DND-41 (cell line): ENCODE results near the gene ARL4A.

Experiments
- EZH2 ChIP-seq: IDR thresholded peaks from 3 replicates; pipeline ENCODE4 v1.6.1; 2012; ENCODE audit warnings: borderline replicate concordance, low read depth, mild to moderate bottlenecking, moderate library complexity, low read length, inconsistent platforms; ENCODE audit not compliant: severe bottlenecking
- TF ChIP-seq, protein P1 (sequence below): IDR thresholded peaks from 2 replicates; pipeline ENCODE4 v1.5.1; 2012; ENCODE audit warnings: borderline replicate concordance, low read length, moderate library complexity, mild to moderate bottlenecking; ENCODE audit not compliant: poor library complexity, severe bottlenecking; ENCODE audit errors: extremely low read depth

DNA sequence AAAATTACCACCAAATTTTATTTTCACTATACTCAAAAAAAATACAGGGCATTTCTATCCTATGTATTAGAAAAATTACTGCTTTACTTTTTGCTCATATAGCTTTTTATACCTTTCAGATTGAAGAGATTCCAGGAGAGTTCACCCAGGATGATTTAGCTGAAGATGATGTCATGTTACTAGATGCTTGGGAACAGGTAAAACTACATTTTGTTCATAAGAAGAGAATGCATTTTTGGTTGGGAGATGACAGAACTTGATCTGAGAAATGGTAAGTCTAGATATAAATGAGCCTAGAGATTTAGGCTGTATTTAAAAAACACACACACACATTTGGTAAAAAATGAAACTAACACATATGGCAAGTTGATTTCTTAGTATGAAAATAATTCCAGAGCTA is 38.1 kb upstream of the ARL4A start:
- TF ChIP-seq, protein P1, sequence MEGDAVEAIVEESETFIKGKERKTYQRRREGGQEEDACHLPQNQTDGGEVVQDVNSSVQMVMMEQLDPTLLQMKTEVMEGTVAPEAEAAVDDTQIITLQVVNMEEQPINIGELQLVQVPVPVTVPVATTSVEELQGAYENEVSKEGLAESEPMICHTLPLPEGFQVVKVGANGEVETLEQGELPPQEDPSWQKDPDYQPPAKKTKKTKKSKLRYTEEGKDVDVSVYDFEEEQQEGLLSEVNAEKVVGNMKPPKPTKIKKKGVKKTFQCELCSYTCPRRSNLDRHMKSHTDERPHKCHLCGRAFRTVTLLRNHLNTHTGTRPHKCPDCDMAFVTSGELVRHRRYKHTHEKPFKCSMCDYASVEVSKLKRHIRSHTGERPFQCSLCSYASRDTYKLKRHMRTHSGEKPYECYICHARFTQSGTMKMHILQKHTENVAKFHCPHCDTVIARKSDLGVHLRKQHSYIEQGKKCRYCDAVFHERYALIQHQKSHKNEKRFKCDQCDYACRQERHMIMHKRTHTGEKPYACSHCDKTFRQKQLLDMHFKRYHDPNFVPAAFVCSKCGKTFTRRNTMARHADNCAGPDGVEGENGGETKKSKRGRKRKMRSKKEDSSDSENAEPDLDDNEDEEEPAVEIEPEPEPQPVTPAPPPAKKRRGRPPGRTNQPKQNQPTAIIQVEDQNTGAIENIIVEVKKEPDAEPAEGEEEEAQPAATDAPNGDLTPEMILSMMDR = no peak
- no peak for TF ChIP-seq EZH2
